NCI-H2196 (cell line): Measurements from ENCODE around the gene RGMA.
A peak's percentile ranks its signal among the peaks of the same experiment; 100 is the strongest.

Experiments used
- DNase-seq: peaks from one replicate; lab custom pipeline; 2025; ENCODE audit not compliant: unreplicated experiment; lab: John Stamatoyannopoulos, UW

RGMA gene

DNA sequence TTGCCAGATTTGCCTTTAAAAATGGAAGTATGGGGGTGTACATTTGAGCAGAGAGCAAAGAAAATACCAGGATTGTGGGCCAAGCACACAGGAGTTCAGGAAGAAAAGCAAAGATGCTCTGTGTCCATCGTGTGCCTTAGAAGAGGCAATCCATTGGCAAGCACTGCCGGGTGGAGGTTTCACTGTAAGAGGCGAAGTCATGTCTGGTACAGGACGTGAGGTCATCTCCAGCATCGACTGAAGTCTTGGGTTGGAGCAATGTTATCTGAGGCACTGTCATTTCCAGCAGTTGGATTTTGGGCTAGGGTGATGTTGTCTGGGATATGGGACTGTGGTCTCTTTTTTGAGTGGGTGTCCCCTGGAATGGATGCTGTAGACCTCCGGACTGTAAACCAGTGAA is 4.8 kb upstream of the RGMA start:
- DNase-seq, result no peak

DNA sequence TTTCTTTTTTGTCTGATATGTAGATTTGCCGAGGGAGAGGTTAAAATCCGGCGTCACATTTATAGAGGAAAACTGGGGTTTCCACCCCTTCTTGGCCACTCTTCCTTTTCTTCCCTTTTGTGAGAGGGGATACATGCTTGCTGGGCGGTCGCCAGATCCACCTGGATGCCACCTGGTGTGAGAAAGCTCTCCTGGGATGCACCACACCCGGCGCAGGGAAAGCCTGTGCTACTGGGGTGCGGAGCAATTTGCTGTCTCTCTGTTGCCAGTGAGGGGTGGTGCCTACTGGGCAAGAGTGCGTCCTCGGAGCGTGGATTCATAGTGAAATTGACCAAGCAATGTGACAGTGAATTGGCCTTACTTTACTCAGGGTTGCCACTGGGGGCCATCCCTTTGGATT is 2.5 kb upstream of the RGMA start:
- DNase-seq, result no peak

DNA sequence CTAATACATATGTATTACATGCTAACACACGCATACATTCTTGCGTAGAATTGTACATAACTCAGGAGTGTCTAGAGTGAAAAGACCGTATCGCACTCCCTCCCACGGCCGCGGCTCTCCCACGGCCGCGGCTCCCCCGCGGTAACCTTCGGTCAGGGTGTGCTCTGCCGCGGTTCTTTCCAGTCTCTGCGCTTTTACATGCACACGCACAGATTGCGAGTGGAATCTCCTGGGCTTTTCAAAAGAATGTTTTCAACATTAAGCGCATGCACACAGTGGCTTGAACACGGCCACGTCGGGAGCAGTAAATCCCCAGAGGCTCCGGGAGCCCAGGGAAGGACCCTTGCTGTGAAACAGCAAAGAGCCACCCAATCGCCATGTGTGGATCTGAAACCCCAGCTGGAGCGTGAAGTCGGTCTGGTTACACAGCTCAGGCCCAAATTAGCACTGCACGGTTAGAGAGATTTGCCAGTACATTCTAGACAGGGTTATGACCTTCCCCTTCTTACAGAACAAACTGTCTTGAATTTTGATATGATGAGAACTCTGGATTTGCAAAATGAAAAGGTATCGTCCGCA is 805 bp upstream of the RGMA start:
- no peak for DNase-seq

DNA sequence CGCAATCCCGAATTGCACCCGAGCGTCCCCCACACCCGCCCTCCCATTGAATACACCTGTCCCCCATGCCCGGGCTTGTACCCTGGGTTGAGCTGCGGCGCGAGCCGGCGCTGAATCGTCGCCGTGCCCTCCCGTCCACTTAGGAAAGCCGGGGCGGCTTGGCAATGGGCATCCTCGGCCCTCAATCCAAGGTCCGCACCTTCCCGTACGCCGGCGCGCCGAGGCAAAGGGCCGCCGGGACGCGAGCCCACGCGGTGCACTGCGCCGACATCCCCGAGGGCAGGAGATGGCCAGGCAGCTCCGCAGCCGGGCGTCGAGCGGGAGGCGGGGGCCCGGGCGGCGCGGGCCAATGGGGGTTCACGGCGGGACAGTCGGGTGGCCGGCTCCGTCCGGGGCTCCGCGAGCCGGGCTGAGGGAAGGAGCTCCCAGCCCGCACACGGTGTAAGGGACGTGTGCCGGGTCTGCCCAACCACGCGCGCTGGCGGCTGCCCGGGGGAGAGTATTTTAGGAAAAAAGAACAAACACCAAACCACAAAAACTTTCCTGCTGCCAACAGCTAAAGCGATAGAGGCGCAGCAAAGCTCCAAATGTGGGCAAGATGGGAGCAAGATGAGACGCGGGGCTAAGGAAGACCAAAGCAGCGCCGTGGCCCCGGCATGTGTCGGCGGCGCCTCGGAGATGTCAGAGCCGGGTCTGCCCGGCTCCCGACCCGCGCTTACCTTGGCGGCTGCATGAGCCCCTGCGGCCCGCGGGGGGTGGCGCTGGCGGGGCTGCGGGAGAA is 621 bp downstream of the RGMA start:
- DNase-seq, result no peak

DNA sequence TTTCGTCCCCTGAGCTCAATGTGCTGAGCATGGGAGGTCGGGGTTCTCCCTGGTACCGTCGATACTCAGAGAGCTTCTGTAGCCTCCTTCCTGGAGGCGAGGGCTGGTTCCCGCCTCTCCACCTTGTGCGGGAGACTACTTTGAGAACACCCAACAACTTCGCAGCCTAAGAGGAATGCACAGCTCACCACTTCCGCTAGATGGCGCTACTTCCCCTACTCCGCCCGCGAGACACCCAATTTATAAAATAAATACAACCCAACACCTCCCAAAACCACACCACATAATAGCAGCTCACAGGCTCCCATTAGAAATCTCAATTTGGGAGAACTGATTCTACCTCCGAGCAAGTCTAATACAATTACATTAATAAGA is 1.2 kb downstream of the RGMA start:
- DNase-seq, result peak; percentile 49

DNA sequence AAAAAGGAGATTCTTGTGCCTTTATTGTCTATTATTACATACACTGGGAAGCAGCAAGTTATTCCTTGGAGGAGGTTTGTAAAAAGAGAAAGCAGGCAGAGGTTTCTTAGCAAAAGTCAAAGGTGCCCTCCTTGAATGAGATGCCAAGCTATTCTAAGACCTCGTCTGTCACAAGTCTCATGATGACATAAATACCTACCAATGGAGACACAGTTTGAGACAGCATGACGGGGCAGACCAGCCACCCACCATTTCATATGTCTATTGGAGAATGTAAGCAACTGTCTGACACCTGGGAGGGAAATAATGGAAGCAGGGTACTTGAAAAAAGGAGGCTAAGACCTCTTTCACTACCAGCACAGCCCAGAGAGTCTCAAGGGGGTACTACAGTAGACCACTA is 2.2 kb downstream of the RGMA start:
- no peak for DNase-seq

DNA sequence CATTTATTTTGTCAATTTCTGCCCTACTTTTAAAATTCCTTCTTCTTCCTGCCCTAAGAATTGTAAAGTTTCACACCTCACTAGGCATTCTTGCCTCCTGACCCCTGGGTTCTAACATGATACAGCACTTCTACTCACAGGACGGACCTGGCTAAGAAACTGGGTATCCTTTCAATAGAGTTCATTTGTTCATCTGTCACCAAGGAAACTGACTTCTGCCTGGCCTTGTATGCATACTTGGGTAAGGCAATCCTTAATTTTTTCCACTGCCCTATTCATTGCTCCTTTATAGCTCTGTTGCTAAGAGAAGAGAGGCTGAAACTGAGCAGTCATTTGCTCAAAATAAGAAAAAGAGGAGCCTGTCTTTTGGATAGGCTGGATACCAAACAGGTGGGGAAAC is 3.3 kb downstream of the RGMA start:
- no peak for DNase-seq

DNA sequence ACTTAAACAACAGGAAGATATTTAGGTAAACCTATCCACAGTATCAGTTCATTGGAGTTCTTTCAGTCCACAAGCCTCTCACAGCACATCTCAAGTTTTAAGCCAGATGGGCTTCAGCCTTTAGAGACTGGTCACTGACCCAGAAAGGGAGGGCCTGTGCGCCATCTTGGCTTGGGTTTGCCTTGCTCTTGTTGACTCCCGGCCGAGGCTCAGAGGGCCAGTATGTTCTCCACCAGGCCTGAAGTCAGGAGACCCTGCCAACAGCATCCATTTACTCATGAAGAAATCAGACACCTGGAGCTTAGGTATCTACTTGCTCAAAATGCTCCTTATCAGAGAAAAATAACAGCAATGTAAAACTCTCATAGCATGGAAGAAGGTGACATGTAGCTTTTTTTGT is 6.2 kb downstream of the RGMA start:
- no peak for DNase-seq

DNA sequence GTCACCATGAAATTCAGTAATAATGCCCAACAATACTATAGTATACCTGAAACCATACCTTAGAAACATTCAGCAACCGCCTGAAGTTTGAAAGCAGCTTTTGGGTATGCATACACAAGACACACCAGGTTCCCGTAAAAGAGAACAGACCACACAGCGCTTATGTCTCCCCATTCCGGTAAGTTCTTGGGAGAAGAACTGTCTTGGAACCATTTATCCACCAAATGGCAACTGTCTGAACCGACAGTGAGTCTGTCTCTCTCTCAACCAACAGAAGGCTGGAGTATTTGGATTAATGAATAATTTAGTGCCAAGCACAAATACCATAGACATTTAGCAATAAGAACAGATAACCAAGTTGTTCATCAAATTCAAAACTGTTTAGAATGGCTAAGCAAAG is 7.6 kb downstream of the RGMA start:
- DNase-seq, result no peak

DNA sequence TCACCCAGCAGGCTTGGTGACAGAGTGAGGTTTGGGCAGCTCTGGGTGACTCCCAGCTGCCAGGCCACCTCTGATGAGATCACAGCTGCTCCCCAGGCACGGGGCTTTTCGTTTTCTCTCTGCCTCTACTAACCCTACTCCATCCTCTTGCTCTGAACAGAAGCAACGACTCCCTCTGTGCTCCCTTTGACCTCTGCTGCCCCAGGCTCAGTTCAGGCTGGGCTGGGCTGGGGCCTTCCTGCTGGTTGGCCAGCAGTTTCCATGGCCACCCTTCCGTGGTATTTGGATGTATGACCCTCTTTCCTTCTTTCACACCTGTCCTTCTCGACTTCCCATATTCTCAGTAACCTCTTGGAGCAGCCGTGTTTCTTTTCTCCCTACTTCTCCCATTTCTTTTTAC is 8.6 kb downstream of the RGMA start:
- no peak for DNase-seq

DNA sequence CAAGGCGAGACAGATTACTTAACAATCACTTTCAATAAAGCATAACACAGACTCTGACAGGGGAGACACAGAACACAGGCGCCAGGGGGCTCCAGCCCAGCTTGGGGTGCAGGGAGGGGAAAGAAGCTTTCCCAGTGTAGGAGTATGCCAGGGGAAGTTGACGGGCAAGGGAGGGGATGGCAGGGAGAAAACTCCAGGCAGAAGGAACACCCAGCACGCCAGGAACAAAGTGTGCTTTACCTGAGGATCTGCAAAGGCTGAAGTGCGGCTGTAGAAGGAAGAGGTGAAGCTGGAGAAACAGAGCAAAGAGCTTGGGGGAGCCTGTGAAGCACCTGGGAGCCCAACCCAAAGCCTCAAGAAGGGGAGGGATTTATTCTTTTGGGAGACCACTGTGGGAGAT is 12.1 kb downstream of the RGMA start:
- no peak for DNase-seq

DNA sequence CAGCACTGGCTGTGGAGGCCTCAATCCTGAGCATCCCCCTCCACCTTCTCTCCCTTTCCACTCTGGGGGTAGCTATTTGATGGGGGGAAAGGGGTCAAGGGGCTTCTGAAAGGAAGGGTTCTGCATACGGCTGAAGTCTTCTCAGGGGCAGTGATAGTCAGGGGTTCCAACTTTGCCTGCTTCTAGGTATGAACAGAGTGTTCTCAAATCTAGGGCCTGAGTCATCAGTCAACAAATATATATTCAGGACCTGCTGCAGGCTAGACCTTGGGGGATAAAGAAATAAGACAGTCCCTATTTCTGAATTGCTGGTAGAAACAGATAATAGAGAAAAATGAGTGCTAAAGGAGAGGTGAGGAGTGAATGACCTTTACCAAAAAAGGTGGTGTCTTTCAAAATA is 12.8 kb downstream of the RGMA start:
- no peak for DNase-seq

DNA sequence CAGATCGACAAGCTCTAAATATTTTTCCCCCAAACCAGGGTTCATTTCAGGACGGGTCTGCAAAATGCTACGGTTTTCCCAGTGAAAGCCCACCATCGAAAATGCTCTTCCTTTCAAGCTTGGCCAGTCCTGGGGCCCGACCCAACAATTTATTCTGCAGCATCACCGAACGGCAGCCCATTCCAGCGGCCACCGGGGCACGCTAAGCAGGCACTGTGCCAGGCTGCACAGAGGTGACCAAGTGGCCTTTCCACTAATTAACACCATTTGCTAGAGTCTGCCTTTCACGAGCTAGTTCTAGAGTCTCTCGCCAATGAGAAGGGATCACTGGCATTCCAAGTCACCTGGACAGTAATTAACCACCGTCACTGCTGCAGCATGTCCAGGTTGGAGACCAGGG is 14.4 kb downstream of the RGMA start:
- DNase-seq, result no peak

DNA sequence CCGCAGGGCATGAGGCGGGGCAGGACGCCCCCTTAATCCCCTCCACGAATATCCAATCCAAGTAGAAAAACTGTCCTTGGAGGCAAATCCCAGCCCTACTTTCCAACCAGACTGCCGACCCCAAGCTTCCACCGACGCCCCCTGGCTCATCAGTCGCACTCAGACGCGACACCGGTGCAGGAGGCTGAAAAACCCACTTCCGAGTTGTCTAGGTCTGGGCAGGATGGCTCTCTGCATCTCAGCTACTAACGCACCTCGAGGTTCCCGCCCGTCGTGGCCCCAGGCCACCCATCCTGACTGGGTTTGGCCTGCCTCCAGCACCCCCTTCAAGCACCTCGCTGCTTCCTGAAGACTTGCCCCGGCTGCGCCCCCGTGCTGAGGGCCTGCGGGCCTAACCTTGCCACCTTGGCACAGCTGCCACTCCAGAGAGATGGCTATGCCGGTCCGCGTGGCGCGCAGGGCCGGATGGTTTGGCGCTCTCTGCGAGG is 15.5 kb downstream of the RGMA start:
- DNase-seq, result no peak

DNA sequence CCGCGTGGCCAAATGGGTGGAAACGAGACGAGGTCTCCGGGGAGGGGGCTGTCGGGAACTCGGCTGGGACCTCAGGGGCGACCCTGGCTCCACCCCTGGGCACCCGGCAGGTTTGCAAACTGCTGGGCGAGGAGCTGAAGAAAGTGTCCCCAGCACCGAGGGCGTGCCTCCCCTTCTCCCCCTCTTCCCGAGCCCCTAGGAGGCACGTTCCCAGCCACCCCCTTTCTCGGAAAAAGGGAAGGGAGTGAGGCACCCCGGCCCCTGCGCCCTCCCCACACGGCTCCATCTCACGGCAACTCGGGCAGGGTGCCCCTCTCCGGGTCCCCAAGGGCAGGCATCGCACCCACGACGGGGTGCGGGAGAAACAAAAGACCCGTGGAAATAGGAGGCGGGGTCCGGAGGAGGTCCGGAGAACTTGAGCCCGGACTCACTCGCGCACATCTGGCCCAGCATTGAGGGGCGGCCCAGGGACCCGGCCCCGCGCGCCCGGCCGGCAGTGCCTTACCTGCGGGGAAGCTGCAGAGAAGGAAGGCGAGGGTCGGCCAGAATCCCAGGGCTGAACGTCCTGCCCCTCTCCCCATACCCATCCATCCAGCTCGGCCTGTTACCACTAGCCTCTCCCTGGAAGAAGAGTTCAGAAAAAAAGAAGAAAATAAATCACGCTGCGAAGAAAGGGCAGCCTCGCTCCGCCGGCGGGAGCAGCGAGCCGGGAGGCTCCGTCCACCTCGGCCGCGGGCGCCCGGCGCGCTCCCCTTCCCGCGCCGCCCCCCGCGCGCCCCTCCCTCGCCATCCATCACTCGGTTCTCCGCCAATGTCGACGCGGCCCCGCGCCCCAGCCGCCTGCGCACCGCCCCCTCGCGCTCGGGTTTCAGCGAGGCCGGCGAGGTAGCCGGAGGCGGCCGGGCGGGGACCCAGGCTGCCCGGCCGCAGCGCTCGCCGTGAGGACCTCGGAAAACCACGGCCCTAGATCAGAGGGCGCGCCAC is 16.3 kb downstream of the RGMA start:
- peak; percentile 39 for DNase-seq

DNA sequence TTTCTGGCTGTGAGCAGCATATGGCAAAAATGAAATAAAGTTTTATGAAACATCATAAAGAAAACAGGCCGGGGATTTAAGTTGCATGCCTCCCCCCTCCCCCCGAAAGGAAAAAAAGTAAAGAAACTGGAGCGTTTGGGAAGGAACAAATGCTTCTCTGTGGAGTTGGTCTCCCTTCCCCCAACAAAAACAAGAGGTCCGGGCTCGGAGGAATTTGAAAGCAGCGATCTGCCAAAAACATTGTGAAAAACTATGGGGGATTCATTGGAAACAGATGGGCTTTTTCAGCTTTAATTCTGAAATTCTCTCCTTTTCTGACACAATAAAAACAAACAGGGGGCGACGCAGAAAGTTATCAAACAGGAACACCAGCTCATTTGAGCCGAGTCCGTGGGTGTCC is 17.0 kb downstream of the RGMA start:
- no peak for DNase-seq

DNA sequence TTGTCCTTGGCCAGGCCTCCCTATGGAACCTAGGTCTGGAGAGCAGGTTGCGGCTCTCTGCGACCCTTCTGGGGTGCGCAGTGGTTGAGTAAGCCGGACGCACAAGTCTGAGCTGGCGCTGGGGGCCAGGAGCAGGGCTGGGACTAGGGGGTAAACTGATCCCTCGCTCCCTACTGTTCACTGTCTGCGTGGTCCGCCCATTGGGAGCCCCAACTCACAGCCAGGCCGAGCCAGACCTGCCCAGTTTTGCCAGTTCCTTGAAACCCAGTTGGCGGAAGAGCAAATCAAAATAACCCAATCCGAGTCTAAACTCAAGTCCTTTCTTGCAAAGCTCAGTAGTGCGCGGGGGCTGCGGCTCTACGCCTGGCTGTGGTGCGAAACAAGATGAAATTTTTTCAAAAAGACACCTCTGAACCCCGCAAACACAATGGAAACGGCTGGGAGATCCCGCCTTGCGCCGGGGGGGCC is 17.5 kb downstream of the RGMA start:
- DNase-seq, result no peak

DNA sequence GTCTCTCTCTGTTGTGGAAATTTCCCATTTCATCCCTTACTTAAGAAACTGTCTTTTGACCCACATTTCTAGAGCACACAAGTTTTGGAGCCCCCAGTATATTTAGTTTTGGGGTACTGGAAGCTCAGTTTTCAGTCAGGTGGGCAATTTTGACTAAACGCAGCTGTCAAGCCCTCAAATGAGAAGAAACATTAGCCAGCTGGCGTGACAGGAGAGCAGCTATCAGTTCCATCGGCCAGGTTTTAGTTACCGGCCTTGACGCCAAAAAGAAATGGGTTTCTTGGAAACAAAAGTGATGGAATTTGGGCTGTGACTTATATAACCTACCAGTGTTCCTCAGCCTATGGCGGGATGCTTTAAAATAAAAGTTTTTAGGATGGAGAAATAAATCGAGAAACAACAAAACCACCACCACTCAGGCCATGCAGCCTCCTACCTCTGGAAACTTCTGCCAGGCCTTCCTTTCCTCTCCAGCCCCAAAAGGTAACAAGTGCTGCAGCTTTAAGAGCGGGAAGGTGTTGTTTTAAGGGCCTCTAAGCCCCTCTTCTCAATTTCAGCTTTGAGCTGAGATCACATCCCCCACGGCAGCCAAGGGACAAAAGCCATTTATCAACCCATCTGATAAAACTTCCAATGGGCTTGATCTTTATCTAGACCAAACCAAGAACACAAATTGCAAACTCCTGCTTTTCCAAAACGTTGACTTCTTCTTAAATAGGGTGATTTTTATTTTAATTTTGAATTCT is 18.3 kb downstream of the RGMA start:
- DNase-seq, result no peak

DNA sequence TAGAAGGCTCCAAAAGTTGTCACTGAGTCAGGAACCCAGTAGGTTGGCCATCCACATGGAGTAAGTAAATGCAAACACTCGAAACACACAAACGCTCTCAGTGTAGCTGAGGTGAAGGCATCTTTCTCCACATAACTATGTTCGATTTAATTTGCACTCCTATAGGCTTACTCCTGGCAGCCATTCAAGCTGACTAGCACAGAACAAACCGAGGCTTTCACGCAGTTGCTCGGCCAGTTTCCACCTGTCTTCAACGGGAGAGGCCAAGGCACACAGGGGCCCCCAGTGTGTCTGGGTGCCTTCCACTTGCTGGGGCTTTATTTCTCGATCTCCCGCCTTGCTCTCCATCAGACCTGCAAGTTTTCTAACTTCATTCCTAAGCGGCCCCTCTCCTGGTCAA is 18.9 kb downstream of the RGMA start:
- no peak for DNase-seq

DNA sequence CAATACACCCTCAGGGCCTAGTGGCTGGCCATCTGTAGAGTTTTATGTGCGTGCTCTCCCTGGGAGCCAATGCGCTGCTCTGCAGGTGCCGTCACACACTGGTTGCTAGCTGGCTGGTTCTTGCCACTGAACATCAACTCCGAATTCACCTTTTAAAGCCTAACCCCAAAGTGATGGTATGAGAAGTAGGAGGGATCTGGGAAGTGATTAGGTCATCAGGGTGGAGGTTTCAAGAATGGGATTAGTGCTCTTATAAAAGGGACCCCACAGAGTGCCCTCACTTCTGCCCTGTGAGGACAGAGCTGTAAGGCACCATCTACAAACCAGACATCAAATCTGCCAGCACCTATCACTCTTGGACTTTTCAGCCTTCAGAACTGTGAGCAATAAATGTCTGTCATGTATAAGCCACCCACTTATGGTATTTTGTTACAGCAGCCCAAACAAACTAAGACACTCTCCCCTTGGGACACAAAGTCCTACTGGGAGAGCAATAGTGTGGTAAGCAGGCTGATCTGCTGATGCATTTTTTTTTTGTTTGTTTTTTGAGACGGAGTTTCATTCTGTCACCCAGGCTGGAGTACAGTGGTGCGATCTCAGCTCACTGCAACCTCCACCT is 20.3 kb downstream of the RGMA start:
- DNase-seq, result no peak
